GM12878 (cell line): Measurements from ENCODE around the gene S100A4. TPM values are rescaled to one million over a fixed set of nuclear protein-coding genes. Genes with fewer than 3 reads are reported as not detected.

Source experiments
- ETV6 ChIP-seq, 2 experiments: fragments of 450-650 bp in 1 of 2; IDR thresholded peaks in 1 of 2; conservative IDR thresholded peaks in 1 of 2; 2 replicates each; pipeline ENCODE4 v1.6.1; 2014; ENCODE audit warnings: antibody characterized with exemption in 1 of 2, borderline replicate concordance in 1 of 2, low read depth in 1 of 2, mild to moderate bottlenecking in 1 of 2, moderate library complexity in 1 of 2
- IKZF2 ChIP-seq, 2 experiments: fragments of 450-650 bp; IDR thresholded peaks; 2 replicates each; pipeline ENCODE4 v1.6.1; 2017; ENCODE audit warnings: mild to moderate bottlenecking in 2 of 2, moderate library complexity in 2 of 2
- IRF4 ChIP-seq: IDR thresholded peaks from 2 replicates; pipeline ENCODE4 v1.6.1; 2011; ENCODE audit warnings: low read depth, low read length
- KLF5 ChIP-seq: fragments of 450-650 bp; IDR thresholded peaks from 2 replicates; pipeline ENCODE4 v1.6.1; 2014; ENCODE audit warnings: mild to moderate bottlenecking; ENCODE audit not compliant: partially characterized antibody
- NFIC ChIP-seq: IDR thresholded peaks from 2 replicates; pipeline ENCODE4 v1.6.1; 2012; ENCODE audit warnings: low read depth, mild to moderate bottlenecking, inconsistent platforms, low read length, moderate library complexity
- RAD21 ChIP-seq: IDR thresholded peaks from 2 replicates; pipeline ENCODE4 v1.6.1; 2011; ENCODE audit warnings: mild to moderate bottlenecking, low read depth, low read length, moderate library complexity; ENCODE audit not compliant: insufficient read depth
- RB1 ChIP-seq: fragments of 450-650 bp; formaldehyde crosslinking; IDR thresholded peaks from 2 replicates; pipeline ENCODE4 v1.6.1; 2017; ENCODE audit warnings: mild to moderate bottlenecking, borderline replicate concordance
- TCF7 ChIP-seq: IDR thresholded peaks from 2 replicates; pipeline ENCODE4 v1.6.1; 2014; ENCODE audit warnings: antibody characterized with exemption, borderline replicate concordance
- ZNF274 ChIP-seq: IDR thresholded peaks from one replicate; pipeline ENCODE4 v1.8.0; 2011; ENCODE audit not compliant: insufficient read length, insufficient read depth
- ZZZ3 ChIP-seq: IDR thresholded peaks from 2 replicates; pipeline ENCODE4 v1.6.1; 2011; ENCODE audit warnings: low read depth; ENCODE audit not compliant: control insufficient read depth, insufficient read length
- polyA plus RNA-seq, 11 experiments: library from polyadenylated mRNA; depleted of rRNA in 4 of 11; unstranded in 6 of 11; stranded (reverse) in 5 of 11; fragments of >200 nt; fragmentation: Nextera tagmentation in 4 of 11; fragmentation: Illumina TruSeq in 1 of 11; extraction: Ambion mirVana in 4 of 11; extraction: Trizol in 1 of 11; gene quantifications; 1 replicate in 1 of 11; 2 replicates in 10 of 11; pipeline versions ENCODE4 v1.2.1 to v1.2.3, GENCODE V29; 2011 to 2016; ENCODE audit warnings: inconsistent platforms in 2 of 11, missing spikeins in 2 of 11, low read depth in 1 of 11
- total RNA-seq, 4 experiments: library from RNA; depleted of rRNA in 3 of 4; stranded (reverse); fragments of >200 nt in 3 of 4; fragmentation: Illumina TruSeq in 1 of 4; extraction: Trizol in 1 of 4; gene quantifications; 2 replicates each; pipeline versions ENCODE4 v1.2.1 to v1.2.3, GENCODE V29; 2013 to 2021
- TF ChIP-seq, protein P1 (sequence below), 3 experiments: IDR thresholded peaks in 2 of 3; conservative IDR thresholded peaks in 1 of 3; 2 replicates each; pipeline ENCODE4 v1.5.1; 2011; ENCODE audit warnings: low read depth in 3 of 3, low read length in 3 of 3, mild to moderate bottlenecking in 3 of 3, control low read depth in 2 of 3, moderate library complexity in 2 of 3, inconsistent platforms in 1 of 3, mixed read lengths in 1 of 3; ENCODE audit not compliant: control insufficient read depth in 2 of 3, insufficient read depth in 1 of 3; ENCODE audit errors: extremely low read depth in 1 of 3
- TF ChIP-seq, protein P2 (sequence below): fragments of 450-650 bp; IDR thresholded peaks from 2 replicates; pipeline ENCODE4 v1.6.1; 2014; ENCODE audit warnings: mild to moderate bottlenecking
- TF ChIP-seq, protein P3 (sequence below): fragments of 450-650 bp; IDR thresholded peaks from 2 replicates; pipeline ENCODE4 v1.6.1; 2018; ENCODE audit warnings: mild to moderate bottlenecking, low read depth, moderate library complexity; ENCODE audit not compliant: partially characterized antibody
- TF ChIP-seq, protein P4 (sequence below): fragments of 450-650 bp; IDR thresholded peaks from 2 replicates; pipeline ENCODE4 v1.6.1; 2017; ENCODE audit warnings: mild to moderate bottlenecking, moderate library complexity
- TF ChIP-seq, protein P5 (sequence below): IDR thresholded peaks from 2 replicates; pipeline ENCODE4 v1.6.1; 2011; ENCODE audit warnings: borderline replicate concordance, low read depth, mild to moderate bottlenecking, moderate library complexity, low read length; ENCODE audit not compliant: insufficient read depth, poor library complexity, severe bottlenecking

The S100A4 gene
- total and polyA plus RNA-seq, 10 of the 15 experiments (the other 5 are each of a cell fraction or from before 2014, with no cell fraction given) = 4.3 to 104 (median 27.3) TPM

DNA sequence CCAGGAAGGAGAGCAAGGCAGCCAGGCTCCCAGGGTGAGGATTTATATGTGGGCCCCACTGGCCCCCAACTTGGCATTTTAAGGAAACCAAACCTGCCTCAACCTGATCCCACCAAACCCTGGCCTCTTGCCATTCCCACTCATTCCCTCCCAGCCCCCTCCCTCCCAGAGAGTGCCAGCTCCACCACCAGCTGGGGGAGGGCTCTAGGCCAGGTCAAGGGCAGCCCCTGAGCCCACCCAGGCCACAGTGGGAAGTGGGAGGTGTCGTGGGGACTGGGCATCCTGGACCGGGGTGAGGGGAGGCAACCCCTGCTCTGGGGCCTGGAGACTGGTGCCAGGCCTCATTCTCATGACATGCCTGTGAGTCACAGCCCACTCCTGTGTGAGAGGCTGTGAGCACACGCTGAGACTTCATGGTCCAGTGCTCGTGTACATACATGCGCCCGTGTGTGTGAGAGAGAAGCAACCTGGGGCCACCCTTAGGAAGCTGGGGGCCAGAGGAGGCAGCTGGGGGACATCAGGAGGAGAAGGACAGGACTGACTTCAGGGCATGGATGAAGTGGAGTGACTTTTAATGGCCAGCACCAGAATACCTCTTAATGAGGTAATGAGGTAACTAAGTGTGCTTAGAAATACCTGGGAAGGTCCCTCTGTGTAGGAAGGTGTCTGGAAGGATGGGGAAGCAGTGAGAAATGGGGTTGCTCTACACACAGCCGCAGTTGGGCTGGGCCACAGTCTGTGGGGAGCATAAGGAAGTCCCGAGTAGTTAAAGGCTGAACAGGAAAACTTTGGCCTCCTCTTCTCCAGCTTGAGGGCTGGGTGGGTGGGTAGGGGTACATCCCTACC, 20.1 kb upstream of the S100A4 start, which contains the start of gene S100A2 (continued):
- TF ChIP-seq, protein P1, sequence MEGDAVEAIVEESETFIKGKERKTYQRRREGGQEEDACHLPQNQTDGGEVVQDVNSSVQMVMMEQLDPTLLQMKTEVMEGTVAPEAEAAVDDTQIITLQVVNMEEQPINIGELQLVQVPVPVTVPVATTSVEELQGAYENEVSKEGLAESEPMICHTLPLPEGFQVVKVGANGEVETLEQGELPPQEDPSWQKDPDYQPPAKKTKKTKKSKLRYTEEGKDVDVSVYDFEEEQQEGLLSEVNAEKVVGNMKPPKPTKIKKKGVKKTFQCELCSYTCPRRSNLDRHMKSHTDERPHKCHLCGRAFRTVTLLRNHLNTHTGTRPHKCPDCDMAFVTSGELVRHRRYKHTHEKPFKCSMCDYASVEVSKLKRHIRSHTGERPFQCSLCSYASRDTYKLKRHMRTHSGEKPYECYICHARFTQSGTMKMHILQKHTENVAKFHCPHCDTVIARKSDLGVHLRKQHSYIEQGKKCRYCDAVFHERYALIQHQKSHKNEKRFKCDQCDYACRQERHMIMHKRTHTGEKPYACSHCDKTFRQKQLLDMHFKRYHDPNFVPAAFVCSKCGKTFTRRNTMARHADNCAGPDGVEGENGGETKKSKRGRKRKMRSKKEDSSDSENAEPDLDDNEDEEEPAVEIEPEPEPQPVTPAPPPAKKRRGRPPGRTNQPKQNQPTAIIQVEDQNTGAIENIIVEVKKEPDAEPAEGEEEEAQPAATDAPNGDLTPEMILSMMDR (IDR thresholded peaks at IDR 0.05 in 2 of 3, conservative IDR thresholded peaks at IDR 0.05 in 1 of 3; ENCODE audit: control insufficient read depth in 2 of 3, extremely low read depth in 1 of 3, insufficient read depth in 1 of 3, low read depth in 3 of 3, low read length in 3 of 3) = no peak
- no peak for TF ChIP-seq TCF7
- TF ChIP-seq NFIC = no peak
- no peak for TF ChIP-seq IRF4
- TF ChIP-seq, protein P2, sequence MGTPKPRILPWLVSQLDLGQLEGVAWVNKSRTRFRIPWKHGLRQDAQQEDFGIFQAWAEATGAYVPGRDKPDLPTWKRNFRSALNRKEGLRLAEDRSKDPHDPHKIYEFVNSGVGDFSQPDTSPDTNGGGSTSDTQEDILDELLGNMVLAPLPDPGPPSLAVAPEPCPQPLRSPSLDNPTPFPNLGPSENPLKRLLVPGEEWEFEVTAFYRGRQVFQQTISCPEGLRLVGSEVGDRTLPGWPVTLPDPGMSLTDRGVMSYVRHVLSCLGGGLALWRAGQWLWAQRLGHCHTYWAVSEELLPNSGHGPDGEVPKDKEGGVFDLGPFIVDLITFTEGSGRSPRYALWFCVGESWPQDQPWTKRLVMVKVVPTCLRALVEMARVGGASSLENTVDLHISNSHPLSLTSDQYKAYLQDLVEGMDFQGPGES = no peak
- TF ChIP-seq ETV6 (conservative IDR thresholded peaks at IDR 0.05 in 1 of 2, IDR thresholded peaks at IDR 0.05 in 1 of 2; ENCODE audit: borderline replicate concordance in 1 of 2, low read depth in 1 of 2) = no peak
- TF ChIP-seq RAD21 = no peak
- no peak for TF ChIP-seq KLF5
- TF ChIP-seq, protein P3, sequence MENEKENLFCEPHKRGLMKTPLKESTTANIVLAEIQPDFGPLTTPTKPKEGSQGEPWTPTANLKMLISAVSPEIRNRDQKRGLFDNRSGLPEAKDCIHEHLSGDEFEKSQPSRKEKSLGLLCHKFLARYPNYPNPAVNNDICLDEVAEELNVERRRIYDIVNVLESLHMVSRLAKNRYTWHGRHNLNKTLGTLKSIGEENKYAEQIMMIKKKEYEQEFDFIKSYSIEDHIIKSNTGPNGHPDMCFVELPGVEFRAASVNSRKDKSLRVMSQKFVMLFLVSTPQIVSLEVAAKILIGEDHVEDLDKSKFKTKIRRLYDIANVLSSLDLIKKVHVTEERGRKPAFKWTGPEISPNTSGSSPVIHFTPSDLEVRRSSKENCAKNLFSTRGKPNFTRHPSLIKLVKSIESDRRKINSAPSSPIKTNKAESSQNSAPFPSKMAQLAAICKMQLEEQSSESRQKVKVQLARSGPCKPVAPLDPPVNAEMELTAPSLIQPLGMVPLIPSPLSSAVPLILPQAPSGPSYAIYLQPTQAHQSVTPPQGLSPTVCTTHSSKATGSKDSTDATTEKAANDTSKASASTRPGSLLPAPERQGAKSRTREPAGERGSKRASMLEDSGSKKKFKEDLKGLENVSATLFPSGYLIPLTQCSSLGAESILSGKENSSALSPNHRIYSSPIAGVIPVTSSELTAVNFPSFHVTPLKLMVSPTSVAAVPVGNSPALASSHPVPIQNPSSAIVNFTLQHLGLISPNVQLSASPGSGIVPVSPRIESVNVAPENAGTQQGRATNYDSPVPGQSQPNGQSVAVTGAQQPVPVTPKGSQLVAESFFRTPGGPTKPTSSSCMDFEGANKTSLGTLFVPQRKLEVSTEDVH = no peak
- TF ChIP-seq, protein P4, sequence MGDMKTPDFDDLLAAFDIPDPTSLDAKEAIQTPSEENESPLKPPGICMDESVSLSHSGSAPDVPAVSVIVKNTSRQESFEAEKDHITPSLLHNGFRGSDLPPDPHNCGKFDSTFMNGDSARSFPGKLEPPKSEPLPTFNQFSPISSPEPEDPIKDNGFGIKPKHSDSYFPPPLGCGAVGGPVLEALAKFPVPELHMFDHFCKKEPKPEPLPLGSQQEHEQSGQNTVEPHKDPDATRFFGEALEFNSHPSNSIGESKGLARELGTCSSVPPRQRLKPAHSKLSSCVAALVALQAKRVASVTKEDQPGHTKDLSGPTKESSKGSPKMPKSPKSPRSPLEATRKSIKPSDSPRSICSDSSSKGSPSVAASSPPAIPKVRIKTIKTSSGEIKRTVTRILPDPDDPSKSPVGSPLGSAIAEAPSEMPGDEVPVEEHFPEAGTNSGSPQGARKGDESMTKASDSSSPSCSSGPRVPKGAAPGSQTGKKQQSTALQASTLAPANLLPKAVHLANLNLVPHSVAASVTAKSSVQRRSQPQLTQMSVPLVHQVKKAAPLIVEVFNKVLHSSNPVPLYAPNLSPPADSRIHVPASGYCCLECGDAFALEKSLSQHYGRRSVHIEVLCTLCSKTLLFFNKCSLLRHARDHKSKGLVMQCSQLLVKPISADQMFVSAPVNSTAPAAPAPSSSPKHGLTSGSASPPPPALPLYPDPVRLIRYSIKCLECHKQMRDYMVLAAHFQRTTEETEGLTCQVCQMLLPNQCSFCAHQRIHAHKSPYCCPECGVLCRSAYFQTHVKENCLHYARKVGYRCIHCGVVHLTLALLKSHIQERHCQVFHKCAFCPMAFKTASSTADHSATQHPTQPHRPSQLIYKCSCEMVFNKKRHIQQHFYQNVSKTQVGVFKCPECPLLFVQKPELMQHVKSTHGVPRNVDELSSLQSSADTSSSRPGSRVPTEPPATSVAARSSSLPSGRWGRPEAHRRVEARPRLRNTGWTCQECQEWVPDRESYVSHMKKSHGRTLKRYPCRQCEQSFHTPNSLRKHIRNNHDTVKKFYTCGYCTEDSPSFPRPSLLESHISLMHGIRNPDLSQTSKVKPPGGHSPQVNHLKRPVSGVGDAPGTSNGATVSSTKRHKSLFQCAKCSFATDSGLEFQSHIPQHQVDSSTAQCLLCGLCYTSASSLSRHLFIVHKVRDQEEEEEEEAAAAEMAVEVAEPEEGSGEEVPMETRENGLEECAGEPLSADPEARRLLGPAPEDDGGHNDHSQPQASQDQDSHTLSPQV = no peak
- no peak for TF ChIP-seq ZZZ3
- no peak for TF ChIP-seq RB1
- peak; percentile 22 to 37; a peak in 2 of 4 replicates for TF ChIP-seq IKZF2 (IDR thresholded peaks at IDR 0.05)
- TF ChIP-seq, protein P5, sequence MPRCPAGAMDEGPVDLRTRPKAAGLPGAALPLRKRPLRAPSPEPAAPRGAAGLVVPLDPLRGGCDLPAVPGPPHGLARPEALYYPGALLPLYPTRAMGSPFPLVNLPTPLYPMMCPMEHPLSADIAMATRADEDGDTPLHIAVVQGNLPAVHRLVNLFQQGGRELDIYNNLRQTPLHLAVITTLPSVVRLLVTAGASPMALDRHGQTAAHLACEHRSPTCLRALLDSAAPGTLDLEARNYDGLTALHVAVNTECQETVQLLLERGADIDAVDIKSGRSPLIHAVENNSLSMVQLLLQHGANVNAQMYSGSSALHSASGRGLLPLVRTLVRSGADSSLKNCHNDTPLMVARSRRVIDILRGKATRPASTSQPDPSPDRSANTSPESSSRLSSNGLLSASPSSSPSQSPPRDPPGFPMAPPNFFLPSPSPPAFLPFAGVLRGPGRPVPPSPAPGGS = no peak
- TF ChIP-seq ZNF274 = no peak
